NCI-H146 (cell line): ENCODE data around the gene BRD3OS.

Experiments used
- DNase-seq: peaks from one replicate; lab custom pipeline; 2025; lab: John Stamatoyannopoulos, UW

Gene BRD3OS

DNA sequence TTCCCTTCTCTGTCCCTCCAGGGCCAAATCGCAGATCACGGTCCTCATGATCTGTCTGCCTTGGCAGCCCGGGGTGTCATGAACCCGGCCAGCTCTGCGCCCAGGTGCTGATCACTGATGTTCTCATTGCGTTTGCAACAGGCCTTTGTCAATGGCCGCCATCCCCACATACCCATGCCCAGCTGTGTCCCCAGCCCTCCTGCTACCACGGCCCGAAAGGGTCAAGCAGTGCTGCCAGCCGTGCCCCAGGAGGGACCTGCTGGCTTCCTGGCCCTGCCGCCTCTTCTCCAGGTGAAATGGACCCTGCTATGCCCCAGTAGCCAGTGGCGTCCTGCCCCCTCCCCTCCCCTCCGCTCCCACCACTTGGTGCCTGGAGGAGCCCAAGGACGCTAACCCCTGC lies 20.4 kb upstream of the BRD3OS start:
- DNase-seq, result no peak

- DNase-seq, result no peak
Measured at GRCh38 chr9:134005381-134005780, 19.9 kb upstream of the BRD3OS start.

- no peak for DNase-seq
Measured at GRCh38 chr9:134007150-134007549, 18.1 kb upstream of the BRD3OS start.

GRCh38 chr9:134007571-134007970 lies 17.7 kb upstream of the BRD3OS start:
- DNase-seq, result no peak

- DNase-seq, result no peak
Measured at GRCh38 chr9:134010310-134011173, 14.7 kb upstream of the BRD3OS start.

GRCh38 chr9:134011401-134011800 lies 13.9 kb upstream of the BRD3OS start:
- DNase-seq, result no peak

DNA sequence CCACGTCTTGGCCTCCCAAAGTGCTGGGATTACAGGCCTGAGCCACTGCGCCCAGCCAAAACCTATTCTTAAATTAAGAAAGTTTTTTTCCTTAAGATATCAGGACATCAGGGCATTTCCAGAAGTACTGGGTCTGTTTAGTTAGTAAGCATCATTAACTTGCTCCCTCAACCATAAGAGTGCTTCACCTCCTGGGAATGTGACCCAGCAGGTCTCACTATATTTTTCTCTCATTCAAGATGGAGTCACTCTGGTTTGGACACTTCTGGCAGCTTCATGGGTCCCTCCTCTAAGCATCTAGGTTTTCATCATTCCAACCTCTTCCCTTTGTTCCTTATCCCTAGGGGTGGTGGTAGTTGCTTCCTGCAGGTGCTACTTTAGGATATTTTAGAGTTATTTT lies 10.3 kb upstream of the BRD3OS start:
- DNase-seq, result no peak

DNA sequence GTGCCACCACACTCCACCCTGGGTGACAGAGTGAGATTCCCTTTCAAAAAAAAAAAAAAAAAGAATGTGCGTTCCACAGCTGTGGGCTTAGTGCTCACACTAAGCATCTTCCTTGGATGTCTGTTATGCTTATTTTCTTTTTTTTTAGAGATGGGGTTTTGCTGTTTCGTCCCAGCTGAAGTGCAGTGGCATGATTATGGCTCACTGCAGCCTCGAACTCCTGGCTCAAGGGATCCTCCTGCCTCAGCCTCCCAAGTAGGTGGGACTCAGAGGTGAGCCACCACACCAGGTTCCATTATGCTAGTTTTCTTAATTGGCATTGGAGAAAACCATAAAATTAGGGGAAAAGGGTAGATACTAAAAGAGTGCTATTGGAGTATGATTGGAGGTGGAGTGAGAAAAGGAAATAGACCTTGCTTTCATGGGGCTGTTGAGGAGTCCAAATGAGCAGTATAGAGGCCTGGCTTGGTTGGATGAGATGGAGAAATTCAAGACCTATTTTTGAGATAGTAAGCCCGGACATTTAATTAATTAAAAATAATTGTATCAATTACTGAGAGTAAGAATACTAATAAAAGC lies 978 bp upstream of the BRD3OS start:
- DNase-seq, result no peak

GRCh38 chr9:134025606-134026541 lies 593 bp downstream of the BRD3OS start:
- peak; percentile 55 for DNase-seq

DNA sequence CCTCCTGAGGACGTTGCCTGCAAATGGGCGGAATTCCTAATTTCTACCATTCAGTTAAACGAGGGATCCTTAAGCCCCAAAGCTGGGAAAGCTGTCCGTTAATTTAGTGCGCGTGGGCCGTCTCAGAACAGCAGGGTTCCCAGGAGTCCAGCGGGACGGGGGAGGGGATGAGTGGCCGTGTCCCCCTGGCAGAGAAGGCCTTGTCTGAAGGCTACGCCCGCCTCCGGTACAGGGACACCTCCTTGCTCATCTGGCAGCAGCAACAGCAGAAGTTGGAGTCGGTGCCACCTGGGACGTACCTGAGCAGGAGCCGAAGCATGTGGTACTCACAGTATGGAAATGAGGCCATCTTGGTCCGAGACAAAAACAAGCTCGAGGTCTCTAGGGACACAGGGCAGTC lies 1.3 kb downstream of the BRD3OS start:
- no peak for DNase-seq

DNA sequence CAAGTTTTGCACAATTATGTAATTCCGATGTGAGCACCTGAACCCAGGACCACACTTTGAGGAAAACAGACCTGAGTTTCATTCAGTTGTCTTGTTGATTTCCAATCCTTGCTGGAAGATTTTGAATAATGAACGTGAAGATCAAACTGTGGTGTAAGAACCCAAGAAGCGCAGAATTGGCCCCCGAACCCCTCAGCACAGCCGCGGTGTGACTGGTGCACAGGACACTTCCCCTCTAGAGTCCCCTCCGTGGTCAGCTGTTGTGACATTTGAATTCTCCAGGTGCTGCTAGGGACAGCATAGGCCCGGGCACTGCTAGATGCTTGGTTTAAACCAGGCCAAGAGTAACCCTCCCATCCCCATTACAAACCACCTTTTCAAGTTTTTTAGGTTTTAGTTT lies 1.7 kb downstream of the BRD3OS start:
- DNase-seq, result no peak

- DNase-seq, result no peak
Measured at GRCh38 chr9:134027561-134027960, 2.3 kb downstream of the BRD3OS start.

DNA sequence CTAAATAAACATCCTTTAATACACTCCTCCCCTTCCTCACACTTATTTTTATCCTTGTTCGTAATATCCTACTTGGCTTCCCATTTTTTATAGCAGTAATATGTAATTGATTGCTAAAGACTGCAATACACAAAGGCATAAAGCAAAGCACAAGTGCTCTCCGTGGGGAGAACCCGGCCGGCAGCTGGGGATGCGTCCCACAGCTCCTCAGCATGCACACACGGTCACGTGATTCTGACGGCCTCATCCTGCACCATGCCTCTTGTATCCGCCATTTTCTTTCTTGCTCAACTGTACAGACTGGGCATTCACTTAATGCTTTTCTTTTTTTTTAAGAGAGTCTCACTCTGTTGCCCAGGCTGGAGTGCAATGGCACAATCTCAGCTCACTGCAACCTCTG lies 2.8 kb downstream of the BRD3OS start:
- DNase-seq, result no peak

DNA sequence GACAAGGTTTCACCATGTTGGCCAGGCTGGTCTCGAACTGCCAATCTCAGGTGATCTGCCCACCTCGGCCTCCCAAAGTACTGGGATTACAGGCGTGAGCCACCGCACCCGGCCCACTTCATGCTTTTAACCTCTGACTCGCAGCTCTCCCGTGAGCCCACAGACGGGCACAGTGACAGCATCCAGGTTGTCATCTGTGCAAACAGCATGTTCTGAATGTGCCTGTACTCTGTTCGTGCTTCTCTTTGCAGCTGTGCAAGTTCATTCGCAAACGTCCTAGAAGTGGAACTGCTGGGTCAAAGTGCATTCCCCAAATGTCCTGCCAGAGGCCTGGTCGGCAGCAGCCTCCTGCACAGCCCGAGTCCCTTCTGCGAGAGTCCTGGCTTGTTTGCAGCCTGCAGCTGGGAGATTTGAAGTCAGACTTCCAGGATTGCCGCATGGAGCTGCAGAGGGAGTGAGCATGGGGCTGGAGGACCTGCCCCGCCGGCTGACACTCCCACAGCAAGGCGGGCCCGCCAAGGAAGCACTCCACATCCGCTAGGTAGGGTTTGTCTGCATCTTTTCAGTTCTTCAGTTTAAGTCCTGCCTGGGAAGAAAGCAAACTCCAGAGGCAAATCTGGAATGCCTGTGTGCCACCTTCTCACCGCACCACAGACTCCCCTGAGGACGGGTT lies 3.4 kb downstream of the BRD3OS start:
- no peak for DNase-seq

- no peak for DNase-seq
Measured at GRCh38 chr9:134029248-134030226, 4.3 kb downstream of the BRD3OS start.

DNA sequence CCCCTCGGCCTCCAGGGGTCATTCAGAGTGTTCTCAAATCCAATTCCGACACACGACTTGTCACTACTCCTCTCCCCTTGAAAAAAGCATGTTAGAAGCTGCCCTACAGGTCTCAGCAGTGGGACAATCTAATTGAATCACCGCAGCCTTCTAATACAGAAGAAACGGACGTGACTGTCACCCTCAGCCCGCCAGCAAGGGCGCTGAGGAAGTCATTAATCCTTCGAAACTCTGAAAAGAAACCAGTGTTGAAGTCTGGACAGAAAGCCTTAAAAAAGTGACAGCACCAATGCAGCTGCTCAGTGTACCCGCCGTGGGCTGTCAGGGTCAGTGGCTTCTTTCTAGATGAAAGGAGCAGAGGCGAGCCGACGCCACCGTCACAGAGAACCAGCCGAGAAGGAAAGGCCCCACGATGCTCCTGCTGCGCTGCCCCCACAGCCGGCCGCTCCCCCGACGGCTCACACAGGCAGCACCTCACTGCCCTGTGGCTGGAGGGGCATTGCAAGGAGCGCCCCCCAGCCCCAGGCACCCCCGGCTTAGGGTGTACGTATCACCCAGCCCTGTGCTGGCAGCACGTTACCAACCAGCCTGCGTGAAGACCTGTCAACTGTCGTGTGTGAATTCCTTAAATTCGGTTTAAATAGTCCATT lies 5.7 kb downstream of the BRD3OS start:
- no peak for DNase-seq

GRCh38 chr9:134031783-134032182 lies 6.5 kb downstream of the BRD3OS start:
- no peak for DNase-seq

- DNase-seq, result no peak
Measured at GRCh38 chr9:134032456-134033222, 7.4 kb downstream of the BRD3OS start.

- no peak for DNase-seq
Measured at GRCh38 chr9:134033516-134034214, 8.4 kb downstream of the BRD3OS start.
